WTC11 (cell line): ENCODE data around the gene SLC16A13. TPM values are rescaled to one million over a fixed set of nuclear protein-coding genes. Genes with fewer than 3 reads are reported as not detected.

Experiments
- ATAC-seq: fragments of 200-7000 bp; cut with Tn5 transposase; 2 replicates; pipeline ENCODE4 v1.10.0; 2021; ENCODE audit warnings: mild to moderate bottlenecking, moderate library complexity
- CTCF ChIA-PET: fragments of 300-600 bp; sonication (Branson Sonifier 250); formaldehyde crosslinking; loops from one replicate; lab custom pipeline; 2021; ENCODE audit warnings: antibody characterized with exemption; lab: Charles Lee
- POLR2A ChIA-PET: fragments of 350-600 bp; sonication (Branson Sonifier 250); formaldehyde crosslinking; loops from one replicate; lab custom pipeline; 2021; ENCODE audit warnings: antibody characterized with exemption; lab: Charles Lee
- DNase-seq: peaks from one replicate; pipeline ENCODE4 v3.0.0; 2021; ENCODE audit warnings: low spot score
- H3K27ac Mint-ChIP-seq: 2 replicates; pipeline ENCODE4 v1.8.0; 2021; ENCODE audit warnings: mixed read lengths
- H3K27me3 Mint-ChIP-seq: 2 replicates; pipeline ENCODE4 v1.8.0; 2021; ENCODE audit warnings: low read depth, mild to moderate bottlenecking, moderate library complexity, mixed read lengths
- H3K36me3 Mint-ChIP-seq: 2 replicates; pipeline ENCODE4 v1.8.0; 2021; ENCODE audit warnings: mixed read lengths
- H3K4me1 Mint-ChIP-seq: 2 replicates; pipeline ENCODE4 v1.8.0; 2022; ENCODE audit warnings: mixed read lengths
- H3K4me3 Mint-ChIP-seq: 2 replicates; pipeline ENCODE4 v1.8.0; 2021; ENCODE audit warnings: mild to moderate bottlenecking, moderate library complexity, mixed read lengths
- H3K9me3 Mint-ChIP-seq: 2 replicates; pipeline ENCODE4 v1.8.0; 2021; ENCODE audit warnings: mixed read lengths
- ATF1 ChIP-seq: sonication (generic); formaldehyde crosslinking; IDR thresholded peaks from 2 replicates; pipeline ENCODE4 v1.8.1; 2023; ENCODE audit warnings: mild to moderate bottlenecking, moderate library complexity, missing genetic modification reagents
- CDX4 ChIP-seq: fragments of 250-450 bp; sonication (Bioruptor Pico); IDR thresholded peaks from 2 replicates; pipeline ENCODE4 v1.9.0; 2021; ENCODE audit warnings: moderate library complexity, mild to moderate bottlenecking, inconsistent platforms, borderline replicate concordance
- CREB1 ChIP-seq: sonication (generic); formaldehyde crosslinking; IDR thresholded peaks from 2 replicates; pipeline ENCODE4 v1.8.0; 2023; ENCODE audit warnings: mild to moderate bottlenecking, missing genetic modification reagents
- CREM ChIP-seq: sonication (generic); formaldehyde crosslinking; IDR thresholded peaks from 2 replicates; pipeline ENCODE4 v1.8.1; 2022; ENCODE audit warnings: mild to moderate bottlenecking, missing genetic modification reagents, moderate library complexity
- CTCF ChIP-seq: fragments of 200-600 bp; IDR thresholded peaks from 2 replicates; pipeline ENCODE4 v1.8.0; 2022; ENCODE audit warnings: antibody characterized with exemption
- E2F1 ChIP-seq: sonication (generic); formaldehyde crosslinking; IDR thresholded peaks from 2 replicates; pipeline ENCODE4 v1.8.0; 2022; ENCODE audit warnings: mild to moderate bottlenecking, missing genetic modification reagents
- E2F4 ChIP-seq: sonication (generic); formaldehyde crosslinking; IDR thresholded peaks from 2 replicates; pipeline ENCODE4 v1.8.1; 2022; ENCODE audit warnings: low read depth, mild to moderate bottlenecking, moderate library complexity, missing genetic modification reagents, borderline replicate concordance
- EMX1 ChIP-seq: fragments of 250-450 bp; sonication (Bioruptor Pico); IDR thresholded peaks from 2 replicates; pipeline ENCODE4 v1.8.0; 2021; ENCODE audit warnings: mild to moderate bottlenecking
- GRHL2 ChIP-seq: fragments of 250-450 bp; sonication (Bioruptor Pico); IDR thresholded peaks from 2 replicates; pipeline ENCODE4 v1.8.0; 2022; ENCODE audit warnings: mild to moderate bottlenecking, moderate library complexity; ENCODE audit not compliant: insufficient replicate concordance, severe bottlenecking
- IRF1 ChIP-seq: sonication (generic); formaldehyde crosslinking; IDR thresholded peaks from 2 replicates; pipeline ENCODE4 v1.8.0; 2023; ENCODE audit warnings: missing genetic modification reagents
- JUN ChIP-seq: sonication (generic); formaldehyde crosslinking; IDR thresholded peaks from 2 replicates; pipeline ENCODE4 v1.8.0; 2023; ENCODE audit warnings: mild to moderate bottlenecking, missing genetic modification reagents
- MXD4 ChIP-seq: fragments of 250-450 bp; sonication (Bioruptor Pico); IDR thresholded peaks from 2 replicates; pipeline ENCODE4 v1.8.0; 2021; ENCODE audit warnings: mild to moderate bottlenecking, moderate library complexity, borderline replicate concordance
- RELA ChIP-seq: sonication (generic); formaldehyde crosslinking; IDR thresholded peaks from 2 replicates; pipeline ENCODE4 v1.8.1; 2022; ENCODE audit warnings: missing genetic modification reagents, mild to moderate bottlenecking, borderline replicate concordance
- RORB ChIP-seq: fragments of 250-450 bp; sonication (Bioruptor Pico); IDR thresholded peaks from 2 replicates; pipeline ENCODE4 v1.9.0; 2021; ENCODE audit warnings: mild to moderate bottlenecking
- TP53 ChIP-seq: sonication (generic); formaldehyde crosslinking; IDR thresholded peaks from 2 replicates; pipeline ENCODE4 v1.8.1; 2023; ENCODE audit warnings: mild to moderate bottlenecking, missing genetic modification reagents
- USF2 ChIP-seq: sonication (generic); formaldehyde crosslinking; IDR thresholded peaks from 2 replicates; pipeline ENCODE4 v1.8.1; 2023; ENCODE audit warnings: mild to moderate bottlenecking, missing genetic modification reagents, moderate library complexity
- ZBTB43 ChIP-seq: sonication (generic); formaldehyde crosslinking; IDR thresholded peaks from 2 replicates; pipeline ENCODE4 v1.8.1; 2023; ENCODE audit warnings: mild to moderate bottlenecking, missing genetic modification reagents
- ZNF512 ChIP-seq: sonication (generic); formaldehyde crosslinking; IDR thresholded peaks from 2 replicates; pipeline ENCODE4 v1.8.1; 2022; ENCODE audit warnings: missing genetic modification reagents, borderline replicate concordance
- ZNF532 ChIP-seq: fragments of 250-450 bp; sonication (Bioruptor Pico); IDR thresholded peaks from 2 replicates; pipeline ENCODE4 v1.9.0; 2021; ENCODE audit warnings: mild to moderate bottlenecking, borderline replicate concordance
- total RNA-seq: library from RNA; stranded (reverse); gene quantifications from 3 replicates; pipeline ENCODE4 v1.2.3, GENCODE V29; 2021

SLC16A13 gene
- total RNA-seq, 1 experiment from 2014 or later = 5.2 TPM

- Mint-ChIP-seq H3K36me3 (no peaks in the 10 kb centered on the region), H3K4me3 (no peak overlapping the region), H3K27ac (no peak overlapping the region), H3K4me1 (no peaks in the 10 kb centered on the region), H3K9me3 (peaks cover 13% of the 10 kb centered on the region), H3K27me3 (peaks cover 8% of the 10 kb centered on the region)
- ATAC-seq (no peak), DNase-seq (no peak)
- no peak for TF ChIP-seq IRF1 (CRISPR knock-in tag)
- TF ChIP-seq RORB (CRISPR knock-in tag) = no peak
- TF ChIP-seq CDX4 (CRISPR knock-in tag) = no peak
- no peak for TF ChIP-seq CTCF
- POLR2A ChIA-PET = no interaction called here
- CTCF ChIA-PET = no interaction called here
Measured at GRCh38 chr17:7078711-7079110, 42.9 kb downstream of the SLC16A13 start.

GRCh38 chr17:7079581-7080455 lies 44.0 kb downstream of the SLC16A13 start, which contains the start of gene CLEC10A:
Gene CLEC10A, minus strand, starts transcription at chr17:7080251. Its CDS starts 1,439 bp downstream, at chr17:7078812.
- Mint-ChIP-seq H3K9me3 (peaks cover 8% of the 10 kb centered on the region), H3K36me3 (no peaks in the 10 kb centered on the region), H3K4me1 (no peaks in the 10 kb centered on the region), H3K4me3 (no peak within 1 kb of the TSS), H3K27ac (no peak within 1 kb of the TSS; the same call in 1 of the 2 replicates), H3K27me3 (peaks cover 7% of the 10 kb centered on the region)
- no peak for ATAC-seq
- no peak for DNase-seq
- ChIA-PET CTCF (interaction anchor here (0.8 to 1.0 kb wide), 2 partner anchors 34 to 85 kb away, joined by 3 read pairs; no protein-coding TSS in a partner anchor), POLR2A (no interaction called here)
- TF ChIP-seq CREB1 (CRISPR knock-in tag) = no peak
- no peak for TF ChIP-seq ZBTB43 (CRISPR knock-in tag)
- TF ChIP-seq ATF1 (CRISPR knock-in tag) = no peak
- no peak for TF ChIP-seq RELA (CRISPR knock-in tag)
- TF ChIP-seq E2F4 (CRISPR knock-in tag) = no peak
- TF ChIP-seq EMX1 (CRISPR knock-in tag) = no peak
- no peak for TF ChIP-seq E2F1 (CRISPR knock-in tag)
- TF ChIP-seq ZNF512 = no peak
- TF ChIP-seq CREM = no peak
- TF ChIP-seq GRHL2 (CRISPR knock-in tag) = no peak
- TF ChIP-seq MXD4 (CRISPR knock-in tag) = no peak
- TF ChIP-seq JUN = no peak
- TF ChIP-seq USF2 (CRISPR knock-in tag) = no peak
- no peak for TF ChIP-seq TP53 (CRISPR knock-in tag)
- no peak for TF ChIP-seq ZNF532 (CRISPR knock-in tag)
